Measurements from ENCODE around the gene ST8SIA6. TPM values are rescaled to one million over a fixed set of nuclear protein-coding genes. Genes with fewer than 3 reads are reported as not detected.

Gene ST8SIA6
- total RNA-seq, 1 experiment from 2014 or later, result not detected

DNA sequence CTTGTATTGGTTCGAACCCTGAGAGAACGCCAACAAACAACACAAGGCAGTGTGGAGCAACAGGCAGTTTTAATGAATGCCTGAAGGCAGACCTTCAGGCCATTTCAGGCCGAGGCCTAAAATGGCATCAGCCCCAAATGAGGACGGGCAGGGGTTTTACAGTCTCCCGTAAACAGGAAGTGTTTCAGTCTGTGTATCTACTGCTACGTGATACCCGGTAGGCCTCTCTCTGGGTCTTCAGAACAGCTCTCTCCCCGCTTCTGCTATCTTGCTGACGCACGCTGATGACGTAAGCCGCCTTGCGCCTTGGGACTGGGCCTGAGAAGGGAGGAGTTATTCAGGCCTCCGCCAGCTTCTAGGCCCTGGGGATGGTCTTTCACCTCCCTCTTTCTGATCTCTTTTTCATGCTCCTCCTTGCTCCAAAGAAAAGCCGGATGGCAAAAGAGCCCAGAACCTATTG is 67.7 kb downstream of the ST8SIA6 start:
- no TSS peak for BruUV-seq (replicated peaks)

DNA sequence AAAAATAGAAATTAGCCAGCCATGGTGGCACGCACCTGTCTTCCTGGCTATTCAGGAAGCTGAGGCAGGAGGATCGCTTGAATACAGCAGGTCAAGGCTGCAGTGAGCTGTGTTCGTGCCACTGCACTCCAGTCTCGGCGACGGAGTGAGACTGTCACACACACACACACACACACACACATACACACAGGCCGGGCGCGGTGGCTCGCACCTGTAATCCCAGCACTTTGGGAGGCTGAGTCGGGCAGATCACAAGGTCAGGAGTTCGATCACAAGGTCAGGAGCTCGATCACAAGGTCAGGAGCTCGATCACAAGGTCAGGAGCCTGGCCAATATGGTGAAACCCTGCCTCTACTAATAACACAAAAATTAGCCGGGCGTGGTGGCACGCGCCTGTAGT is 68.4 kb downstream of the ST8SIA6 start:
- POLR2A ChIA-PET (ENCODE audit: unreplicated experiment), result no interaction called here
- DNase-seq, result no peak
- no peak overlapping the region for H2AFZ ChIP-seq (ENCODE audit: low read length)
- no peaks in the 10 kb centered on the region for H3K36me3 ChIP-seq (ENCODE audit: low read depth, low read length)
- no peaks in the 10 kb centered on the region for H3K79me2 ChIP-seq (ENCODE audit: low read length)
- intact Hi-C loops (cut with micrococcal nuclease), result no loop called here
- no TSS peak for BruUV-seq (replicated peaks)
- no peaks in the 10 kb centered on the region for H3K9me3 ChIP-seq (ENCODE audit: low read length)
- H4K20me1 ChIP-seq (ENCODE audit: low read length), result no peaks in the 10 kb centered on the region
- no peaks in the 10 kb centered on the region for H3F3A ChIP-seq (ENCODE audit: low read length, unreplicated experiment)
- CTCF ChIA-PET, result no interaction called here
- H3K27ac ChIP-seq (ENCODE audit: low read length), result no peak overlapping the region
- no peaks in the 10 kb centered on the region for H3K9me2 ChIP-seq (replicated peaks; ENCODE audit: low read length)
- no peak overlapping the region for H3K4me3 ChIP-seq (ENCODE audit: low read length)
- no peak overlapping the region for H3K4me2 ChIP-seq (ENCODE audit: low read length)
- H3K9ac ChIP-seq (ENCODE audit: low read length), result no peak overlapping the region
- no peaks in the 10 kb centered on the region for H3K27me3 ChIP-seq (ENCODE audit: low read length)
- no peak for ATAC-seq
- peaks cover 17% of the 10 kb centered on the region; the same call in 1 of the 2 replicates for H3K4me1 ChIP-seq (ENCODE audit: insufficient read depth, low read length)
- no peak for TF ChIP-seq EZH2 (IDR thresholded peaks at IDR 0.05; ENCODE audit: low read length, unreplicated experiment)
- no peak for TF ChIP-seq EZH2phosphoT487 (IDR thresholded peaks at IDR 0.05; ENCODE audit: borderline replicate concordance, low read length)
- TF ChIP-seq, protein P1, sequence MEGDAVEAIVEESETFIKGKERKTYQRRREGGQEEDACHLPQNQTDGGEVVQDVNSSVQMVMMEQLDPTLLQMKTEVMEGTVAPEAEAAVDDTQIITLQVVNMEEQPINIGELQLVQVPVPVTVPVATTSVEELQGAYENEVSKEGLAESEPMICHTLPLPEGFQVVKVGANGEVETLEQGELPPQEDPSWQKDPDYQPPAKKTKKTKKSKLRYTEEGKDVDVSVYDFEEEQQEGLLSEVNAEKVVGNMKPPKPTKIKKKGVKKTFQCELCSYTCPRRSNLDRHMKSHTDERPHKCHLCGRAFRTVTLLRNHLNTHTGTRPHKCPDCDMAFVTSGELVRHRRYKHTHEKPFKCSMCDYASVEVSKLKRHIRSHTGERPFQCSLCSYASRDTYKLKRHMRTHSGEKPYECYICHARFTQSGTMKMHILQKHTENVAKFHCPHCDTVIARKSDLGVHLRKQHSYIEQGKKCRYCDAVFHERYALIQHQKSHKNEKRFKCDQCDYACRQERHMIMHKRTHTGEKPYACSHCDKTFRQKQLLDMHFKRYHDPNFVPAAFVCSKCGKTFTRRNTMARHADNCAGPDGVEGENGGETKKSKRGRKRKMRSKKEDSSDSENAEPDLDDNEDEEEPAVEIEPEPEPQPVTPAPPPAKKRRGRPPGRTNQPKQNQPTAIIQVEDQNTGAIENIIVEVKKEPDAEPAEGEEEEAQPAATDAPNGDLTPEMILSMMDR (conservative IDR thresholded peaks at IDR 0.05; ENCODE audit: low read depth, low read length), result no peak

More for the DNA sequence above, 67.7 kb downstream of the ST8SIA6 start:
- Histone ChIP-seq H3K27me3 (ENCODE audit: low read length) (no peaks in the 10 kb centered on the region), H4K20me1 (ENCODE audit: low read length) (no peaks in the 10 kb centered on the region), H3K9me2 (replicated peaks; ENCODE audit: low read length) (no peaks in the 10 kb centered on the region), H3K36me3 (ENCODE audit: low read depth, low read length) (no peaks in the 10 kb centered on the region), H3F3A (ENCODE audit: low read length, unreplicated experiment) (no peaks in the 10 kb centered on the region), H3K4me2 (ENCODE audit: low read length) (no peak overlapping the region), H3K79me2 (ENCODE audit: low read length) (no peaks in the 10 kb centered on the region), H3K4me3 (ENCODE audit: low read length) (no peak overlapping the region), H3K9me3 (ENCODE audit: low read length) (no peaks in the 10 kb centered on the region), H3K9ac (ENCODE audit: low read length) (no peak overlapping the region), H2AFZ (ENCODE audit: low read length) (no peak overlapping the region), H3K4me1 (ENCODE audit: insufficient read depth, low read length) (peaks cover 17% of the 10 kb centered on the region; the same call in 1 of the 2 replicates), H3K27ac (ENCODE audit: low read length) (no peak overlapping the region)
- intact Hi-C loops (cut with micrococcal nuclease), result no loop called here
- no peak for TF ChIP-seq EZH2 (IDR thresholded peaks at IDR 0.05; ENCODE audit: low read length, unreplicated experiment)
- no peak for TF ChIP-seq EZH2phosphoT487 (IDR thresholded peaks at IDR 0.05; ENCODE audit: borderline replicate concordance, low read length)
- TF ChIP-seq, protein P1 (conservative IDR thresholded peaks at IDR 0.05; ENCODE audit: low read depth, low read length), result no peak
- POLR2A ChIA-PET (ENCODE audit: unreplicated experiment), result no interaction called here
- CTCF ChIA-PET, result no interaction called here
- ATAC-seq, result no peak
- DNase-seq, result no peak

GRCh38 chr10:17385066-17385465 is 69.3 kb downstream of the ST8SIA6 start:
- Histone ChIP-seq H3K79me2 (ENCODE audit: low read length) (no peaks in the 10 kb centered on the region), H3F3A (ENCODE audit: low read length, unreplicated experiment) (no peaks in the 10 kb centered on the region), H2AFZ (ENCODE audit: low read length) (no peak overlapping the region), H3K27me3 (ENCODE audit: low read length) (no peaks in the 10 kb centered on the region), H3K27ac (ENCODE audit: low read length) (no peak overlapping the region), H3K4me3 (ENCODE audit: low read length) (no peak overlapping the region), H3K9me3 (ENCODE audit: low read length) (no peaks in the 10 kb centered on the region), H3K4me2 (ENCODE audit: low read length) (no peak overlapping the region), H3K36me3 (ENCODE audit: low read depth, low read length) (no peaks in the 10 kb centered on the region), H3K9me2 (replicated peaks; ENCODE audit: low read length) (no peaks in the 10 kb centered on the region), H4K20me1 (ENCODE audit: low read length) (no peaks in the 10 kb centered on the region), H3K4me1 (ENCODE audit: insufficient read depth, low read length) (peaks cover 17% of the 10 kb centered on the region; the same call in 1 of the 2 replicates), H3K9ac (ENCODE audit: low read length) (no peak overlapping the region)
- CTCF ChIA-PET, result no interaction called here
- DNase-seq, result no peak
- TF ChIP-seq EZH2phosphoT487 (IDR thresholded peaks at IDR 0.05; ENCODE audit: borderline replicate concordance, low read length), result no peak
- TF ChIP-seq EZH2 (IDR thresholded peaks at IDR 0.05; ENCODE audit: low read length, unreplicated experiment), result no peak
- TF ChIP-seq, protein P1 (conservative IDR thresholded peaks at IDR 0.05; ENCODE audit: low read depth, low read length), result no peak
- no TSS peak for BruUV-seq (replicated peaks)
- intact Hi-C loops (cut with micrococcal nuclease), result no loop called here
- no peak for ATAC-seq
- POLR2A ChIA-PET (ENCODE audit: unreplicated experiment), result no interaction called here
